GM21447 (cell line): Measurements from ENCODE around the gene HINFP.

Source experiments
- ATAC-seq: cut with Tn5 transposase; IDR thresholded peaks from one replicate; pipeline ENCODE4 v1.9.1; 2021; ENCODE audit not compliant: unreplicated experiment

The HINFP gene

GRCh38 chr11:119121008-119121810 is at the start of gene HINFP:
Gene HINFP, plus strand, starts transcription at chr11:119121580. Its CDS starts 5,365 bp downstream, at chr11:119126945.
- peak; percentile 95 for ATAC-seq

GRCh38 chr11:119077839-119078238 is 43.5 kb upstream of the HINFP start:
- no peak for ATAC-seq

GRCh38 chr11:119078675-119079420 is 42.5 kb upstream of the HINFP start:
- no peak for ATAC-seq

GRCh38 chr11:119081682-119082260 is 39.6 kb upstream of the HINFP start:
- no peak for ATAC-seq

- peak; percentile 92 for ATAC-seq
These were observed 36.5 kb upstream of the HINFP start, which contains the start of gene HMBS for GRCh38 chr11:119084663-119085436. Gene HMBS, plus strand, starts transcription at chr11:119084881. Its CDS starts 153 bp downstream, at chr11:119085034.

- ATAC-seq = no peak
These were observed 35.9 kb upstream of the HINFP start for GRCh38 chr11:119085437-119085847.

GRCh38 chr11:119087123-119087522 is 34.3 kb upstream of the HINFP start:
- ATAC-seq = no peak

- ATAC-seq = no peak
These were observed 33.6 kb upstream of the HINFP start for GRCh38 chr11:119087747-119088241.

GRCh38 chr11:119088406-119088805 is 33.0 kb upstream of the HINFP start:
- no peak for ATAC-seq

GRCh38 chr11:119089319-119089718 is 32.1 kb upstream of the HINFP start:
- ATAC-seq = no peak

- ATAC-seq = no peak
These were observed 30.2 kb upstream of the HINFP start for GRCh38 chr11:119091178-119091577.

- ATAC-seq = no peak
These were observed 29.2 kb upstream of the HINFP start for GRCh38 chr11:119091966-119092879.

- no peak for ATAC-seq
These were observed 28.2 kb upstream of the HINFP start for GRCh38 chr11:119092880-119093842.

GRCh38 chr11:119093942-119094815 is 27.2 kb upstream of the HINFP start:
- ATAC-seq = peak; percentile 2

GRCh38 chr11:119094816-119095065 is 26.6 kb upstream of the HINFP start:
- ATAC-seq = peak; percentile 39

GRCh38 chr11:119095066-119095880 is 26.1 kb upstream of the HINFP start:
- ATAC-seq = peak; percentile 81

- ATAC-seq = no peak
These were observed 21.7 kb upstream of the HINFP start for GRCh38 chr11:119099711-119100110.
